Endothelial cell of umbilical vein (primary cell): Measurements from ENCODE around the gene COL16A1. TPM values are rescaled to one million over a fixed set of nuclear protein-coding genes. Genes with fewer than 3 reads are reported as not detected.

Experiments
- BruUV-seq: library from RNA; stranded (reverse); fragments of 400-500 nt; replicated peaks from 2 replicates; lab custom pipeline; 2021; lab: Mats Ljungman, UMichigan
- CTCF ChIA-PET: fragments of 300-600, 350-600 bp; sonication (Branson Sonifier 250); formaldehyde crosslinking; loops from one replicate; lab custom pipeline; 2021; ENCODE audit warnings: antibody characterized with exemption, inconsistent platforms; lab: Charles Lee
- POLR2A ChIA-PET: fragments of 300-600, 350-600 bp; sonication (Branson Sonifier 250); formaldehyde crosslinking; loops from one replicate; lab custom pipeline; 2021; ENCODE audit warnings: antibody characterized with exemption, inconsistent platforms; lab: Charles Lee
- DNase-seq: peaks from one replicate; pipeline ENCODE4 v3.0.0-alpha.2; 2011; ENCODE audit warnings: low read depth, low spot score
- FAIRE-seq: peaks from 2 replicates; lab custom pipeline; 2011; peaks lifted over from hg19 to GRCh38; lab: Jason Lieb, UNC
- H2AFZ ChIP-seq: 2 replicates; pipeline ENCODE4 v1.6.0; 2012; ENCODE audit warnings: low read depth, low read length, control low read depth, inconsistent platforms
- H3K27ac ChIP-seq: 2 replicates; pipeline ENCODE4 v1.5.1; 2011; ENCODE audit warnings: low read depth, mild to moderate bottlenecking, control low read depth, low read length, moderate library complexity; ENCODE audit not compliant: insufficient read depth
- H3K27me3 ChIP-seq, 2 experiments: 2 replicates each; pipeline versions ENCODE4 v1.6.0 to v1.6.1; 2011; ENCODE audit warnings: low read length in 2 of 2, mixed read lengths in 1 of 2; ENCODE audit not compliant: control insufficient read depth in 2 of 2, insufficient read depth in 2 of 2
- H3K36me3 ChIP-seq, 2 experiments: 2 replicates in 1 of 2; 3 replicates in 1 of 2; pipeline ENCODE4 v1.5.1; 2011; ENCODE audit warnings: low read length in 2 of 2, mild to moderate bottlenecking in 1 of 2, moderate library complexity in 1 of 2; ENCODE audit not compliant: control insufficient read depth in 2 of 2, insufficient read depth in 2 of 2; ENCODE audit errors: extremely low read depth in 1 of 2
- H3K4me1 ChIP-seq: 3 replicates; pipeline ENCODE4 v1.5.1; 2011; ENCODE audit warnings: mild to moderate bottlenecking, low read length; ENCODE audit not compliant: control insufficient read depth, insufficient read depth; ENCODE audit errors: extremely low read depth
- H3K4me2 ChIP-seq: 2 replicates; pipeline ENCODE4 v1.6.1; 2011; ENCODE audit warnings: low read length, control low read depth, mixed read lengths; ENCODE audit not compliant: insufficient read depth
- H3K4me3 ChIP-seq, 3 experiments: fragments of 200-600 bp in 1 of 3; sonication (generic), shearing (Covaris generic) in 1 of 3; replicated peaks in 1 of 3; 2 replicates each; pipeline ENCODE4 v1.5.1; 2011 to 2016; ENCODE audit warnings: control low read depth in 3 of 3, low read length in 3 of 3, mild to moderate bottlenecking in 2 of 3, inconsistent platforms in 1 of 3, low read depth in 1 of 3, moderate library complexity in 1 of 3; ENCODE audit not compliant: insufficient read depth in 1 of 3
- H3K79me2 ChIP-seq: 2 replicates; pipeline ENCODE4 v1.6.0; 2012; ENCODE audit warnings: low read length, inconsistent platforms; ENCODE audit not compliant: control insufficient read depth, insufficient read depth
- H3K9ac ChIP-seq: replicated peaks from 2 replicates; pipeline ENCODE3; 2011; ENCODE audit warnings: low read length, control low read depth; ENCODE audit not compliant: insufficient read depth; ENCODE audit errors: extremely low read depth
- H3K9me1 ChIP-seq: replicated peaks from 3 replicates; pipeline ENCODE4 v1.6.0; 2011; ENCODE audit warnings: mild to moderate bottlenecking, low read length; ENCODE audit not compliant: control insufficient read depth, insufficient read depth; ENCODE audit errors: extremely low read depth
- H3K9me3 ChIP-seq: replicated peaks from 2 replicates; pipeline ENCODE4 v1.5.1; 2012; ENCODE audit warnings: low read length, inconsistent platforms; ENCODE audit not compliant: control insufficient read depth, insufficient read depth
- H4K20me1 ChIP-seq: replicated peaks from 2 replicates; pipeline ENCODE3; 2011; ENCODE audit warnings: mild to moderate bottlenecking, low read length; ENCODE audit not compliant: control insufficient read depth, insufficient read depth; ENCODE audit errors: extremely low read depth
- EZH2 ChIP-seq: IDR thresholded peaks from 2 replicates; pipeline ENCODE4 v1.6.1; 2012; ENCODE audit warnings: borderline replicate concordance, low read depth, mild to moderate bottlenecking, moderate library complexity, low read length, inconsistent platforms; ENCODE audit not compliant: severe bottlenecking
- FOS ChIP-seq: IDR thresholded peaks from 2 replicates; pipeline ENCODE4 v1.6.1; 2011; ENCODE audit warnings: mild to moderate bottlenecking, low read length, moderate library complexity, borderline replicate concordance; ENCODE audit not compliant: insufficient read depth
- GATA2 ChIP-seq: IDR thresholded peaks from 2 replicates; pipeline ENCODE4 v1.7.0; 2011; ENCODE audit warnings: low read depth, mild to moderate bottlenecking, moderate library complexity, mixed read lengths, low read length; ENCODE audit not compliant: insufficient read length, insufficient read depth
- JUN ChIP-seq: IDR thresholded peaks from 2 replicates; pipeline ENCODE4 v1.6.1; 2011; ENCODE audit warnings: borderline replicate concordance, low read depth; ENCODE audit not compliant: insufficient read length, insufficient read depth
- MYC ChIP-seq: IDR thresholded peaks from one replicate; pipeline ENCODE4 v1.6.1; 2011; ENCODE audit warnings: mild to moderate bottlenecking, low read depth, low read length
- POLR2A ChIP-seq: IDR thresholded peaks from 2 replicates; pipeline ENCODE4 v1.6.1; 2012; ENCODE audit warnings: low read depth, mild to moderate bottlenecking, control low read depth, low read length
- POLR2AphosphoS5 ChIP-seq: IDR thresholded peaks from 2 replicates; pipeline ENCODE4 v1.6.1; 2012; ENCODE audit warnings: low read depth, mild to moderate bottlenecking, control low read depth, low read length, moderate library complexity; ENCODE audit not compliant: insufficient read depth
- dilution Hi-C: fragments of 300-500 bp; cut with MboI; formaldehyde crosslinking; loops from one replicate; pipeline ENCODE4 v1.15.0; 2019; ENCODE audit warnings: low sequenced_read_pairs; ENCODE audit not compliant: extremely low pct_ligation_motif_present
- intact Hi-C: fragments of 100-400 bp; cut with micrococcal nuclease; formaldehyde crosslinking; loops from one replicate; pipeline ENCODE4 v1.10.0; 2022
- polyA plus RNA-seq, 4 experiments: library from polyadenylated mRNA; depleted of rRNA in 3 of 4; stranded (reverse) in 3 of 4; unstranded in 1 of 4; fragments of >200 nt; gene quantifications; 2 replicates each; pipeline versions ENCODE4 v1.2.1 to v1.2.3, GENCODE V29; 2011 to 2012; ENCODE audit warnings: missing spikeins in 1 of 4
- total RNA-seq: library from RNA; stranded (reverse); gene quantifications from 2 replicates; pipeline ENCODE4 v1.2.3, GENCODE V29; 2021
- TF ChIP-seq, protein P1 (sequence below), 2 donors: IDR thresholded peaks; 1 replicate in 1 of 2; 2 replicates in 1 of 2; pipeline ENCODE4 v1.5.1; 2011; ENCODE audit warnings: low read length in 2 of 2, mild to moderate bottlenecking in 2 of 2, moderate library complexity in 2 of 2, control low read depth in 1 of 2, inconsistent platforms in 1 of 2, low read depth in 1 of 2; ENCODE audit not compliant: insufficient read depth in 1 of 2; ENCODE audit errors: extremely low read depth in 1 of 2
- TF ChIP-seq, protein P2 (sequence below): IDR thresholded peaks from 2 replicates; pipeline ENCODE4 v1.6.1; 2011; ENCODE audit not compliant: insufficient read depth, insufficient read length

Gene COL16A1
- total and polyA plus RNA-seq, 2 donors (not counting 3 experiments of a cell fraction or from before 2014, with no cell fraction given), result 0.68 to 1.2 TPM

DNA sequence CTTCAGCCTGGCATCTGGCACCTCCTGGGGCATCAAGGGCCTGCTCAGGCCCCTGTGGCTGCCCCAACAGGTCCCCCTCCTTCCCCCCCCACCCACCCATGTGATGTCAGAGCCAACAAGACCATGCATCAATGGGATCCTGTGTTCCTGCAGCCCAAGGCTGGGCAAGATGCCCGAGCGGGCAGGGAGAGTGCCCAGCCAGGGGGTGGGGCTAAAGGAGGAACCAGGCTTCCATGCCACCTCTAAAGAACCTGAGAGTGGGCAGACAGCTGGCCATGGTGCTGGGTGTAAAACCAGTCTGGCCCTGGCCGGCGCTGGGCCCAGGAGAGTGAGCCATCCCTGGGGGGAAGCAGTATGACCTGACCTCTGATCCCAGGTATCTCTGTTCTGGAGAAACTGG lies 7.6 kb downstream of the COL16A1 start:
- Histone ChIP-seq H3K9me1 (no peaks in the 10 kb centered on the region), H3K4me3 (no peak overlapping the region), H3K9me3 (no peaks in the 10 kb centered on the region), H4K20me1 (no peaks in the 10 kb centered on the region), H3K9ac (no peak overlapping the region), H3K79me2 (no peaks in the 10 kb centered on the region), H2AFZ (no peak overlapping the region), H3K4me1 (peaks cover 8% of the 10 kb centered on the region), H3K36me3 (no peaks in the 10 kb centered on the region), H3K4me2 (no peak overlapping the region), H3K27ac (no peak overlapping the region), H3K27me3 (no peaks in the 10 kb centered on the region)
- no peak for FAIRE-seq
- no peak for TF ChIP-seq FOS
- no peak for TF ChIP-seq POLR2A
- no peak for TF ChIP-seq POLR2AphosphoS5
- no peak for TF ChIP-seq MYC
- no peak for TF ChIP-seq JUN
- TF ChIP-seq, protein P1, sequence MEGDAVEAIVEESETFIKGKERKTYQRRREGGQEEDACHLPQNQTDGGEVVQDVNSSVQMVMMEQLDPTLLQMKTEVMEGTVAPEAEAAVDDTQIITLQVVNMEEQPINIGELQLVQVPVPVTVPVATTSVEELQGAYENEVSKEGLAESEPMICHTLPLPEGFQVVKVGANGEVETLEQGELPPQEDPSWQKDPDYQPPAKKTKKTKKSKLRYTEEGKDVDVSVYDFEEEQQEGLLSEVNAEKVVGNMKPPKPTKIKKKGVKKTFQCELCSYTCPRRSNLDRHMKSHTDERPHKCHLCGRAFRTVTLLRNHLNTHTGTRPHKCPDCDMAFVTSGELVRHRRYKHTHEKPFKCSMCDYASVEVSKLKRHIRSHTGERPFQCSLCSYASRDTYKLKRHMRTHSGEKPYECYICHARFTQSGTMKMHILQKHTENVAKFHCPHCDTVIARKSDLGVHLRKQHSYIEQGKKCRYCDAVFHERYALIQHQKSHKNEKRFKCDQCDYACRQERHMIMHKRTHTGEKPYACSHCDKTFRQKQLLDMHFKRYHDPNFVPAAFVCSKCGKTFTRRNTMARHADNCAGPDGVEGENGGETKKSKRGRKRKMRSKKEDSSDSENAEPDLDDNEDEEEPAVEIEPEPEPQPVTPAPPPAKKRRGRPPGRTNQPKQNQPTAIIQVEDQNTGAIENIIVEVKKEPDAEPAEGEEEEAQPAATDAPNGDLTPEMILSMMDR (IDR thresholded peaks at IDR 0.05; ENCODE audit: extremely low read depth in 1 of 2, insufficient read depth in 1 of 2, low read depth in 1 of 2, low read length in 2 of 2), result no peak
- TF ChIP-seq, protein P2, sequence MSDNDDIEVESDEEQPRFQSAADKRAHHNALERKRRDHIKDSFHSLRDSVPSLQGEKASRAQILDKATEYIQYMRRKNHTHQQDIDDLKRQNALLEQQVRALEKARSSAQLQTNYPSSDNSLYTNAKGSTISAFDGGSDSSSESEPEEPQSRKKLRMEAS, result no peak
- no peak for TF ChIP-seq GATA2
- no peak for TF ChIP-seq EZH2
- dilution Hi-C loops (no loop called here), intact Hi-C loops (no loop called here)
- DNase-seq, result no peak
- ChIA-PET POLR2A (no interaction called here), CTCF (interaction anchor here (1.1 to 2.6 kb wide), 2 partner anchors 19 to 32 kb away, joined by 5 to 9 read pairs; no protein-coding TSS in a partner anchor)
- BruUV-seq, result no TSS peak
